GM12892 (cell line): ENCODE data around the gene CRIP1.

Source experiments
- POLR2A ChIP-seq: IDR thresholded peaks from 2 replicates; pipeline ENCODE4 v1.6.1; 2011; ENCODE audit warnings: low read depth, low read length, control low read depth
- POLR2AphosphoS5 ChIP-seq: IDR thresholded peaks from 2 replicates; pipeline ENCODE4 v1.6.1; 2011; ENCODE audit warnings: low read depth, low read length, control low read depth

DNA sequence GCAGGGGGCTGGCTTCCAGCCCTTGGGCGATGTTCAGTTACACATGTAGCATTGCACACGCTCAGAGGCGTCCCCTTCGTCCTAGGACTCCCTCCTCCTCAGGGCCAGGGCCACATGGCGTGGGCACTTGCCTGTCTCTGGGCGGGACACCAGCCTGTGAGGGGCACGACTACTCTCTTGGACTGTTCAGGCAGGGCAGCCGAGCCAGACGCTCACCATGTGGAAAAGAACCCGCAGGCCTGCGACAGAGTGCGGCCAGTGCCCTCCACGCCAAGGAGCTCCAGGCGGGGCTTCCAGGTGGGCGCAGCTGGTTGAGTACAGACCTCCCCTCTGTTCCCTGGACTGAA lies 46.2 kb upstream of the CRIP1 start:
- no peak for TF ChIP-seq POLR2A
- TF ChIP-seq POLR2AphosphoS5, result no peak
